Progenitor cell of endocrine pancreas (in vitro differentiated cells): Measurements from ENCODE around the gene MYMX. TPM values are rescaled to one million over a fixed set of nuclear protein-coding genes. Genes with fewer than 3 reads are reported as not detected.
A peak's percentile ranks its signal among the peaks of the same experiment; 100 is the strongest.

Experiments used
- DNase-seq: peaks from one replicate; pipeline ENCODE4 v3.0.0; 2021; ENCODE audit warnings: low spot score; ENCODE audit not compliant: unreplicated experiment
- H3K27ac Mint-ChIP-seq: 2 replicates; pipeline ENCODE4 v1.8.0; 2021; ENCODE audit warnings: mild to moderate bottlenecking, moderate library complexity, mixed read lengths
- H3K27me3 Mint-ChIP-seq: 2 replicates; pipeline ENCODE4 v1.8.0; 2021; ENCODE audit warnings: mixed read lengths
- H3K36me3 Mint-ChIP-seq: 2 replicates; pipeline ENCODE4 v1.8.0; 2022; ENCODE audit warnings: mixed read lengths; ENCODE audit not compliant: insufficient read depth
- H3K4me1 Mint-ChIP-seq: 2 replicates; pipeline ENCODE4 v1.8.0; 2021; ENCODE audit warnings: low read depth, mixed read lengths
- H3K4me3 Mint-ChIP-seq: 2 replicates; pipeline ENCODE4 v1.8.0; 2021; ENCODE audit warnings: low read depth, mild to moderate bottlenecking, moderate library complexity, mixed read lengths
- H3K9me3 Mint-ChIP-seq: 2 replicates; pipeline ENCODE4 v1.8.0; 2021; ENCODE audit warnings: low read depth, mixed read lengths
- total RNA-seq: library from RNA; stranded (reverse); gene quantifications from 2 replicates; pipeline ENCODE4 v1.2.1, GENCODE V29; 2021
- TF ChIP-seq, protein P1 (sequence below): fragments of 200-600 bp; sonication (generic); IDR thresholded peaks from one replicate; pipeline ENCODE4 v1.5.0; 2021; ENCODE audit warnings: antibody characterized with exemption, mild to moderate bottlenecking; ENCODE audit not compliant: unreplicated experiment

MYMX gene
- total RNA-seq, 1 donor from 2014 or later, result not detected

DNA sequence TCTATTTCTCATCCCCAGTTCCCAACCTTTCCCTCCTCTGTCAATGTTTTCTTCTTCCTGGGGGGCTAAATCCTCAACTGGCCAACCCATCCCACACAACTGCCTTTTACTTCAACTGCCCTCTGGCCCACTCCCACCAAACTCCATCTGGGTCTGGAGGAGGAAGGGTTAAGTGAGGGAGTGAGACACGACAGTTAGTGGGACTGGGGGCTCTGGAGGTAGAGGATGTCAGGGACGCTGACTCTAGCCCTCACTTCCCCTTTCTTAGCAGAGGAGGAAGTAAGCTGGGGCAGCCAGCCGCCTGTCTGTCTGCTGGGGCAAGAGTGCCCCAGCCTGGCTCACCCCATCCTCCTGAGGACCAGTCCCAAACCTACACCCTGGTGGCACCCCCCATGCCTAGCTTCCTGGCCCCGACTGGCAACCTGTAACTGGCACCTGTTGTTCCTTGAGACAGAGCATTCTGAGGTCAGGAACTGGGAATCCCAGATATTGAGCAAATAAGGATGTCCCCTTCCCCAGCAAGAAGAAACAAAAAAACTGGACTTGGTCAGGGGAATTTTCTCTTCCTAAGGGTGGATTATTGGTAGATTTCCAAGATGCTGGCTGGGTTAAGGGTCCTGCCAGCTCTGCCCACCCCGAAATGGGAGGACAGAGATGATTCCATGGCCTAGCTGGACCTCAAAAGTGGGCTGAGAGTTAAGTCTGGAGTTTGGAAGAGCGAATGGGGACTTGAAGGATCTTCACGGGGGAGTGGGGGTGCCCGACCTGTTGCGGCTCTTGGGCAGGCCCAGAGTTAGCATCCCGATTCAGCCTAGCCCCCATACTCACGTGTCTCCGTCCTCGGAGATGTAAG lies 47.7 kb downstream of the MYMX start:
- Mint-ChIP-seq H3K36me3 (peaks cover 2% of the 10 kb centered on the region), H3K4me3 (peak overlapping the region; percentile 85), H3K27ac (peak overlapping the region; percentile 62), H3K27me3 (peaks cover 22% of the 10 kb centered on the region), H3K4me1 (peaks cover 14% of the 10 kb centered on the region), H3K9me3 (no peaks in the 10 kb centered on the region)
- no peak for DNase-seq
- TF ChIP-seq, protein P1, sequence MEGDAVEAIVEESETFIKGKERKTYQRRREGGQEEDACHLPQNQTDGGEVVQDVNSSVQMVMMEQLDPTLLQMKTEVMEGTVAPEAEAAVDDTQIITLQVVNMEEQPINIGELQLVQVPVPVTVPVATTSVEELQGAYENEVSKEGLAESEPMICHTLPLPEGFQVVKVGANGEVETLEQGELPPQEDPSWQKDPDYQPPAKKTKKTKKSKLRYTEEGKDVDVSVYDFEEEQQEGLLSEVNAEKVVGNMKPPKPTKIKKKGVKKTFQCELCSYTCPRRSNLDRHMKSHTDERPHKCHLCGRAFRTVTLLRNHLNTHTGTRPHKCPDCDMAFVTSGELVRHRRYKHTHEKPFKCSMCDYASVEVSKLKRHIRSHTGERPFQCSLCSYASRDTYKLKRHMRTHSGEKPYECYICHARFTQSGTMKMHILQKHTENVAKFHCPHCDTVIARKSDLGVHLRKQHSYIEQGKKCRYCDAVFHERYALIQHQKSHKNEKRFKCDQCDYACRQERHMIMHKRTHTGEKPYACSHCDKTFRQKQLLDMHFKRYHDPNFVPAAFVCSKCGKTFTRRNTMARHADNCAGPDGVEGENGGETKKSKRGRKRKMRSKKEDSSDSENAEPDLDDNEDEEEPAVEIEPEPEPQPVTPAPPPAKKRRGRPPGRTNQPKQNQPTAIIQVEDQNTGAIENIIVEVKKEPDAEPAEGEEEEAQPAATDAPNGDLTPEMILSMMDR, result no peak

DNA sequence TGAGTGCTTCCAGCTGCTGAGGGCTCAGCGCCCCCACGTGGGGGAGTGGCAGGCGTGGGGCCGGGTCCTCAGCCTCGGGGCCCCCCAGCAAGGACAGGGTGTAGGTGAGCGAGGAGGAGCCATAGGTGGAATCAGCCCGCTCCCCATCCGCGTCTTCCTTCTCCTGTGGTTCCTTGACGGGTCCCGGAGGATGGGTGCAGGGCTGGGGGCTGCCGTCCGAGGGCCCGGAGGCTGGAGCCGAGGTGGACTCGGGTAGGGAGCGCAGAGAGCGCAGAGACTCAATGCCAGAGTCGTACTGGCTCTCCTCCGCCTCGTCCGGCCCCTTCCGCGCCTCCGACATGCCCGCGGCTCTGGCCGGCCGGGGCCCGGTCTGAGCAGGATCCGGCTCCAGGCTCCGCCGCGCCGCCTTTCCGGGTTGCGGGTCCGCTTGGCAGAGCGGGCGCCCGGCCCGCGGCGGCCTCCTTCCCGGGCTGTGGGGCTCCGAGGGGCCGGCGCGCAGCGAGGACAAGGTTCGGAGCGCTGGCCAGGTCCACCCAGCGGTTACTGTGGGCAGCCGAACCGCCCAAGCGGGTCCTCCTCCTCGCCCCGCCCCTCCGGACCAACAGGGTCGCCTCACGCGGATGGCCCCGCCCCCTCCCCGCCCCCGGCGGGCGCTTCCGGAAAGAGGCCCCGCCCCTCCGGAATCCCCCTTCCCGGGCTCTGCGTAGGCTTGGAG lies 48.4 kb downstream of the MYMX start, which contains the start of gene NFKBIE:
TSS of gene NFKBIE (minus strand) at position 545 of the 715 bp plus-strand sequence. CDS start at position 340, 205 bp downstream.
- TF ChIP-seq, protein P1, result peak; percentile 35
- DNase-seq, result peak; percentile 90
- Mint-ChIP-seq H3K4me1 (peaks cover 14% of the 10 kb centered on the region), H3K9me3 (no peaks in the 10 kb centered on the region), H3K4me3 (peak within 1 kb of the TSS; percentile 85), H3K36me3 (peaks cover 2% of the 10 kb centered on the region), H3K27ac (peak within 1 kb of the TSS; percentile 62), H3K27me3 (peaks cover 30% of the 10 kb centered on the region)

GRCh38 chr6:44265722-44266233 lies 49.1 kb downstream of the MYMX start:
- Mint-ChIP-seq H3K36me3 (peaks cover 2% of the 10 kb centered on the region), H3K4me3 (peak overlapping the region; percentile 70), H3K27ac (no peak overlapping the region), H3K27me3 (peaks cover 30% of the 10 kb centered on the region), H3K4me1 (peaks cover 14% of the 10 kb centered on the region), H3K9me3 (no peaks in the 10 kb centered on the region)
- TF ChIP-seq, protein P1, result no peak
- DNase-seq, result no peak

DNA sequence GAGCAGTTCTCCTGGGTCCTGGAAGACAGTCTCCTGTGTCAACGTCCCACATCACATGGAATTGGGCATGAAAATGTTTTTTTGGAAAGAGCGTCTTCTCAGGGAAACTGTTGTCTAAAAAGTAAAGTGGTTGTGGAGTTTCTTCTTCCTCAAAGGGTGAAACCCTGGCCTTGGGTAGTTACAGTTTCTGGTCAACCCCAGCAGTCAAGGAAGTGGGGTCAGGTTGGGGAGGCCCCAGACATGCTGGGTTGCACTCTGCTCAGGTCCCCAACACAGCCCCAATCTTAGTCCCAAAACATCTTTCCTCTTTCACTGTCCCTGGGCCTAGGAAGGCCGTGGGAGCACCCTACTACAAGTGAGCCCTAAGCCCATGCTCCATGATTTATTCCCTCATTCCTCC lies 49.6 kb downstream of the MYMX start:
- no peak overlapping the region for H3K27ac Mint-ChIP-seq
- H3K9me3 Mint-ChIP-seq, result no peaks in the 10 kb centered on the region
- H3K4me3 Mint-ChIP-seq, result peak overlapping the region; percentile 50
- DNase-seq, result no peak
- no peaks in the 10 kb centered on the region for H3K36me3 Mint-ChIP-seq
- peaks cover 33% of the 10 kb centered on the region for H3K27me3 Mint-ChIP-seq
- H3K4me1 Mint-ChIP-seq, result peaks cover 14% of the 10 kb centered on the region
- TF ChIP-seq, protein P1, result no peak

- peaks cover 14% of the 10 kb centered on the region for H3K4me1 Mint-ChIP-seq
Observed at GRCh38 chr6:44267252-44267651, 50.5 kb downstream of the MYMX start.

More at GRCh38 chr6:44267252-44267651, 50.5 kb downstream of the MYMX start:
- no peaks in the 10 kb centered on the region for H3K36me3 Mint-ChIP-seq
- DNase-seq, result no peak
- peaks cover 36% of the 10 kb centered on the region for H3K27me3 Mint-ChIP-seq
- TF ChIP-seq, protein P1, result no peak
- no peak overlapping the region for H3K27ac Mint-ChIP-seq
- no peak overlapping the region for H3K4me3 Mint-ChIP-seq
- no peaks in the 10 kb centered on the region for H3K9me3 Mint-ChIP-seq
